SK-N-SH treated with all-trans-retinoic acid at 6 μM for 48 hours (cell line): ENCODE measurements around the gene RNF26.

ENCODE experiments used
- ATAC-seq: fragments of 200-7000 bp; cut with Tn5 transposase; 3 replicates; pipeline ENCODE4 v1.9.1; 2020; ENCODE audit warnings: mild to moderate bottlenecking, moderate library complexity
- BACH2 ChIP-seq: fragments of 250-450 bp; sonication (Bioruptor Pico); IDR thresholded peaks from 2 replicates; pipeline ENCODE4 v1.9.0; 2021; ENCODE audit warnings: mild to moderate bottlenecking, borderline replicate concordance
- CSDC2 ChIP-seq: fragments of 250-450 bp; sonication (Bioruptor Pico); IDR thresholded peaks from 2 replicates; pipeline ENCODE4 v1.5.0; 2020; ENCODE audit warnings: mild to moderate bottlenecking, moderate library complexity
- ESRRG ChIP-seq: fragments of 250-450 bp; sonication (Bioruptor Pico); IDR thresholded peaks from 2 replicates; pipeline ENCODE4 v1.6.1; 2021; ENCODE audit warnings: mild to moderate bottlenecking
- GLIS3 ChIP-seq: fragments of 250-450 bp; sonication (Bioruptor Pico); IDR thresholded peaks from 2 replicates; pipeline ENCODE4 v1.5.0; 2020; ENCODE audit warnings: mild to moderate bottlenecking, moderate library complexity
- ISL1 ChIP-seq: fragments of 250-450 bp; sonication (Bioruptor Pico); IDR thresholded peaks from 2 replicates; pipeline ENCODE4 v2.1.2; 2022; ENCODE audit warnings: mild to moderate bottlenecking, moderate library complexity
- OSR1 ChIP-seq: fragments of 250-450 bp; sonication (Bioruptor Pico); IDR thresholded peaks from 2 replicates; pipeline ENCODE4 v1.8.0; 2022; ENCODE audit warnings: moderate library complexity, mild to moderate bottlenecking, inconsistent platforms
- PPARA ChIP-seq: fragments of 250-450 bp; sonication (Bioruptor Pico); IDR thresholded peaks from 2 replicates; pipeline ENCODE4 v1.5.0; 2020; ENCODE audit warnings: mild to moderate bottlenecking, borderline replicate concordance
- RARB ChIP-seq: fragments of 250-450 bp; sonication (Bioruptor Pico); IDR thresholded peaks from 2 replicates; pipeline ENCODE4 v1.8.0; 2021; ENCODE audit warnings: mild to moderate bottlenecking, moderate library complexity
- SNAI2 ChIP-seq: fragments of 250-450 bp; sonication (Bioruptor Pico); IDR thresholded peaks from 2 replicates; pipeline ENCODE4 v1.5.0; 2020; ENCODE audit warnings: mild to moderate bottlenecking, moderate library complexity
- TOX ChIP-seq: fragments of 250-450 bp; sonication (Bioruptor Pico); IDR thresholded peaks from 2 replicates; pipeline ENCODE4 v1.8.0; 2021; ENCODE audit warnings: mild to moderate bottlenecking, moderate library complexity, borderline replicate concordance
- ZC3H10 ChIP-seq: fragments of 250-450 bp; sonication (Bioruptor Pico); IDR thresholded peaks from 2 replicates; pipeline ENCODE4 v1.5.1; 2021; ENCODE audit warnings: mild to moderate bottlenecking, moderate library complexity
- ZFP3 ChIP-seq: fragments of 250-450 bp; sonication (Bioruptor Pico); IDR thresholded peaks from 2 replicates; pipeline ENCODE4 v1.5.0; 2020; ENCODE audit warnings: mild to moderate bottlenecking, moderate library complexity
- ZFP30 ChIP-seq: fragments of 450-650 bp; formaldehyde crosslinking; IDR thresholded peaks from 2 replicates; pipeline ENCODE4 v1.5.0; 2022; ENCODE audit warnings: mild to moderate bottlenecking, moderate library complexity
- ZNF565 ChIP-seq: fragments of 450-650 bp; formaldehyde crosslinking; conservative IDR thresholded peaks from 2 replicates; pipeline ENCODE4 v1.5.0; 2020; ENCODE audit warnings: low read depth, mild to moderate bottlenecking, moderate library complexity
- ZNF70 ChIP-seq: fragments of 450-650 bp; formaldehyde crosslinking; IDR thresholded peaks from 2 replicates; pipeline ENCODE4 v1.5.0; 2020; ENCODE audit warnings: mild to moderate bottlenecking, moderate library complexity
- ZNF8 ChIP-seq: fragments of 450-650 bp; formaldehyde crosslinking; IDR thresholded peaks from 2 replicates; pipeline ENCODE4 v1.5.0; 2020; ENCODE audit warnings: mild to moderate bottlenecking, moderate library complexity
- TF ChIP-seq, protein P1 (sequence below): fragments of 250-450 bp; sonication (Bioruptor Pico); IDR thresholded peaks from 2 replicates; pipeline ENCODE4 v1.8.0; 2021; ENCODE audit warnings: low read depth, mild to moderate bottlenecking, moderate library complexity, borderline replicate concordance
- TF ChIP-seq, protein P2 (sequence below): fragments of 250-450 bp; sonication (Bioruptor Pico); IDR thresholded peaks from 2 replicates; pipeline ENCODE4 v1.5.0; 2020; ENCODE audit warnings: mild to moderate bottlenecking, moderate library complexity
- TF ChIP-seq, protein P3 (sequence below): fragments of 250-450 bp; sonication (Bioruptor Pico); IDR thresholded peaks from 2 replicates; pipeline ENCODE4 v1.5.1; 2020; ENCODE audit warnings: low read depth, mild to moderate bottlenecking, moderate library complexity
- TF ChIP-seq, protein P4 (sequence below): fragments of 250-450 bp; sonication (Bioruptor Pico); IDR thresholded peaks from 2 replicates; pipeline ENCODE4 v1.5.1; 2021; ENCODE audit warnings: mild to moderate bottlenecking, moderate library complexity
- TF ChIP-seq, protein P5 (sequence below): fragments of 250-450 bp; sonication (Bioruptor Pico); IDR thresholded peaks from 2 replicates; pipeline ENCODE4 v1.8.0; 2020; ENCODE audit warnings: mild to moderate bottlenecking, moderate library complexity, borderline replicate concordance

RNF26 gene

DNA sequence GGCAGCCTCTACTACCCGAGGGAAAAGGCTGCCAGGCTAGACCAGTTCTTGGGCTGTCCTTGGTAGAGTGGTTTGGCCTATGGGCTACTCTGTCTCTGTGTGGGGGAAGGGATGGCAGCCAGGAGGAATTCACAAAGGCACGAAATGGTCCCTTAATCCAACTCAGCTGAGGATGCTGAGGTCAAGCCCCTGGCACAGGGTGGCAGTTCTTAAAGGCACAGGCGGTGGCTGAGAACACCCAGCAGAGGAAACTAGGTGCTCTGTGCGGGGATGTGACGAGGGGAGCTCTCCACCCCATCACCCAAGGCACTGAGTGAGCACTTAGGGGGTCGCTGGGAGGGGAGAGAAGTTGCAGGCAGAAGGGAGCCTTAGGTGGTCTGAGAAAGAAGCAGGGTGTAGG, 12.3 kb downstream of the RNF26 start, which contains the start of gene MFRP:
Gene MFRP, minus strand, starts transcription at position 101 of the 400 bp plus-strand sequence. CDS start 192 bp downstream, outside the sequence.
- no peak for ATAC-seq
- TF ChIP-seq SNAI2 (CRISPR knock-in tag): no peak
- TF ChIP-seq, protein P1, sequence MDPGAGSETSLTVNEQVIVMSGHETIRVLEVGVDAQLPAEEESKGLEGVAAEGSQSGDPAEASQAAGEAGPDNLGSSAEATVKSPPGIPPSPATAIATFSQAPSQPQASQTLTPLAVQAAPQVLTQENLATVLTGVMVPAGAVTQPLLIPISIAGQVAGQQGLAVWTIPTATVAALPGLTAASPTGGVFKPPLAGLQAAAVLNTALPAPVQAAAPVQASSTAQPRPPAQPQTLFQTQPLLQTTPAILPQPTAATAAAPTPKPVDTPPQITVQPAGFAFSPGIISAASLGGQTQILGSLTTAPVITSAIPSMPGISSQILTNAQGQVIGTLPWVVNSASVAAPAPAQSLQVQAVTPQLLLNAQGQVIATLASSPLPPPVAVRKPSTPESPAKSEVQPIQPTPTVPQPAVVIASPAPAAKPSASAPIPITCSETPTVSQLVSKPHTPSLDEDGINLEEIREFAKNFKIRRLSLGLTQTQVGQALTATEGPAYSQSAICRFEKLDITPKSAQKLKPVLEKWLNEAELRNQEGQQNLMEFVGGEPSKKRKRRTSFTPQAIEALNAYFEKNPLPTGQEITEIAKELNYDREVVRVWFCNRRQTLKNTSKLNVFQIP (CRISPR knock-in tag): no peak
- no peak for TF ChIP-seq ZNF8 (CRISPR knock-in tag)
- no peak for TF ChIP-seq ISL1 (CRISPR knock-in tag)
- TF ChIP-seq OSR1: no peak
- no peak for TF ChIP-seq ZFP3 (CRISPR knock-in tag)
- no peak for TF ChIP-seq CSDC2 (CRISPR knock-in tag)
- TF ChIP-seq BACH2: no peak
- TF ChIP-seq, protein P2, sequence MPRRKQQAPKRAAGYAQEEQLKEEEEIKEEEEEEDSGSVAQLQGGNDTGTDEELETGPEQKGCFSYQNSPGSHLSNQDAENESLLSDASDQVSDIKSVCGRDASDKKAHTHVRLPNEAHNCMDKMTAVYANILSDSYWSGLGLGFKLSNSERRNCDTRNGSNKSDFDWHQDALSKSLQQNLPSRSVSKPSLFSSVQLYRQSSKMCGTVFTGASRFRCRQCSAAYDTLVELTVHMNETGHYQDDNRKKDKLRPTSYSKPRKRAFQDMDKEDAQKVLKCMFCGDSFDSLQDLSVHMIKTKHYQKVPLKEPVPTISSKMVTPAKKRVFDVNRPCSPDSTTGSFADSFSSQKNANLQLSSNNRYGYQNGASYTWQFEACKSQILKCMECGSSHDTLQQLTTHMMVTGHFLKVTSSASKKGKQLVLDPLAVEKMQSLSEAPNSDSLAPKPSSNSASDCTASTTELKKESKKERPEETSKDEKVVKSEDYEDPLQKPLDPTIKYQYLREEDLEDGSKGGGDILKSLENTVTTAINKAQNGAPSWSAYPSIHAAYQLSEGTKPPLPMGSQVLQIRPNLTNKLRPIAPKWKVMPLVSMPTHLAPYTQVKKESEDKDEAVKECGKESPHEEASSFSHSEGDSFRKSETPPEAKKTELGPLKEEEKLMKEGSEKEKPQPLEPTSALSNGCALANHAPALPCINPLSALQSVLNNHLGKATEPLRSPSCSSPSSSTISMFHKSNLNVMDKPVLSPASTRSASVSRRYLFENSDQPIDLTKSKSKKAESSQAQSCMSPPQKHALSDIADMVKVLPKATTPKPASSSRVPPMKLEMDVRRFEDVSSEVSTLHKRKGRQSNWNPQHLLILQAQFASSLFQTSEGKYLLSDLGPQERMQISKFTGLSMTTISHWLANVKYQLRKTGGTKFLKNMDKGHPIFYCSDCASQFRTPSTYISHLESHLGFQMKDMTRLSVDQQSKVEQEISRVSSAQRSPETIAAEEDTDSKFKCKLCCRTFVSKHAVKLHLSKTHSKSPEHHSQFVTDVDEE (CRISPR knock-in tag): no peak
- no peak for TF ChIP-seq ZNF70
- TF ChIP-seq, protein P3, sequence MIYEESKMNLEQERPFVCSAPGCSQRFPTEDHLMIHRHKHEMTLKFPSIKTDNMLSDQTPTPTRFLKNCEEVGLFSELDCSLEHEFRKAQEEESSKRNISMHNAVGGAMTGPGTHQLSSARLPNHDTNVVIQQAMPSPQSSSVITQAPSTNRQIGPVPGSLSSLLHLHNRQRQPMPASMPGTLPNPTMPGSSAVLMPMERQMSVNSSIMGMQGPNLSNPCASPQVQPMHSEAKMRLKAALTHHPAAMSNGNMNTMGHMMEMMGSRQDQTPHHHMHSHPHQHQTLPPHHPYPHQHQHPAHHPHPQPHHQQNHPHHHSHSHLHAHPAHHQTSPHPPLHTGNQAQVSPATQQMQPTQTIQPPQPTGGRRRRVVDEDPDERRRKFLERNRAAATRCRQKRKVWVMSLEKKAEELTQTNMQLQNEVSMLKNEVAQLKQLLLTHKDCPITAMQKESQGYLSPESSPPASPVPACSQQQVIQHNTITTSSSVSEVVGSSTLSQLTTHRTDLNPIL (CRISPR knock-in tag): no peak
- TF ChIP-seq, protein P4, sequence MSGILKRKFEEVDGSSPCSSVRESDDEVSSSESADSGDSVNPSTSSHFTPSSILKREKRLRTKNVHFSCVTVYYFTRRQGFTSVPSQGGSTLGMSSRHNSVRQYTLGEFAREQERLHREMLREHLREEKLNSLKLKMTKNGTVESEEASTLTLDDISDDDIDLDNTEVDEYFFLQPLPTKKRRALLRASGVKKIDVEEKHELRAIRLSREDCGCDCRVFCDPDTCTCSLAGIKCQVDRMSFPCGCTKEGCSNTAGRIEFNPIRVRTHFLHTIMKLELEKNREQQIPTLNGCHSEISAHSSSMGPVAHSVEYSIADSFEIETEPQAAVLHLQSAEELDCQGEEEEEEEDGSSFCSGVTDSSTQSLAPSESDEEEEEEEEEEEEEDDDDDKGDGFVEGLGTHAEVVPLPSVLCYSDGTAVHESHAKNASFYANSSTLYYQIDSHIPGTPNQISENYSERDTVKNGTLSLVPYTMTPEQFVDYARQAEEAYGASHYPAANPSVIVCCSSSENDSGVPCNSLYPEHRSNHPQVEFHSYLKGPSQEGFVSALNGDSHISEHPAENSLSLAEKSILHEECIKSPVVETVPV: no peak
- TF ChIP-seq, protein P5, sequence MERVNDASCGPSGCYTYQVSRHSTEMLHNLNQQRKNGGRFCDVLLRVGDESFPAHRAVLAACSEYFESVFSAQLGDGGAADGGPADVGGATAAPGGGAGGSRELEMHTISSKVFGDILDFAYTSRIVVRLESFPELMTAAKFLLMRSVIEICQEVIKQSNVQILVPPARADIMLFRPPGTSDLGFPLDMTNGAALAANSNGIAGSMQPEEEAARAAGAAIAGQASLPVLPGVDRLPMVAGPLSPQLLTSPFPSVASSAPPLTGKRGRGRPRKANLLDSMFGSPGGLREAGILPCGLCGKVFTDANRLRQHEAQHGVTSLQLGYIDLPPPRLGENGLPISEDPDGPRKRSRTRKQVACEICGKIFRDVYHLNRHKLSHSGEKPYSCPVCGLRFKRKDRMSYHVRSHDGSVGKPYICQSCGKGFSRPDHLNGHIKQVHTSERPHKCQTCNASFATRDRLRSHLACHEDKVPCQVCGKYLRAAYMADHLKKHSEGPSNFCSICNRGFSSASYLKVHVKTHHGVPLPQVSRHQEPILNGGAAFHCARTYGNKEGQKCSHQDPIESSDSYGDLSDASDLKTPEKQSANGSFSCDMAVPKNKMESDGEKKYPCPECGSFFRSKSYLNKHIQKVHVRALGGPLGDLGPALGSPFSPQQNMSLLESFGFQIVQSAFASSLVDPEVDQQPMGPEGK (CRISPR knock-in tag): no peak
- no peak for TF ChIP-seq ZC3H10
- no peak for TF ChIP-seq ZNF565 (CRISPR knock-in tag)
- TF ChIP-seq GLIS3 (CRISPR knock-in tag): no peak

DNA sequence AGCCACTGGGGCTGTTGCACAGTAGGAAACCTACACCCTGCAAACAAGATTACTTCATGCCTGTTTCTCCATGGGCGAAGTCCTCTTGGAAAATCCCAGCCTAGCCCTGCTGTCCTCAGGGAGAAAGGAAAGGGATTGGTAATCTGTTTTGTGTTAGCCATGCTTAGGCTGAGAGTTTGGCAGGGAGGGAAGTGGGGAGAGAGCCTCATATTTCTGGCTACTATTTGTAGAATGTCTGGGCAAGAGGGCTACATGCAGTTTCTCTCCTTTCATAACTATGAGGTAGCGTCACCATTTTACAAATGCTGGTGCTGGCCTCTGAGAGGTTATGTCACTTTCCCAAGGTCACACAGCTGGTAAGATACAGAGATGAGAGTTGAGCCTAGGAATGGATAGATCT, 12.9 kb downstream of the RNF26 start:
- peak; percentile 57 for ATAC-seq
- TF ChIP-seq ZC3H10: no peak
- no peak for TF ChIP-seq ISL1 (CRISPR knock-in tag)
- no peak for TF ChIP-seq ESRRG (CRISPR knock-in tag)
- TF ChIP-seq ZFP3 (CRISPR knock-in tag): no peak
- TF ChIP-seq, protein P1 (CRISPR knock-in tag): no peak
- TF ChIP-seq PPARA (CRISPR knock-in tag): no peak
- no peak for TF ChIP-seq ZFP30
- TF ChIP-seq RARB (CRISPR knock-in tag): no peak
- TF ChIP-seq GLIS3 (CRISPR knock-in tag): no peak
- TF ChIP-seq BACH2: no peak
- TF ChIP-seq, protein P3 (CRISPR knock-in tag): no peak
- TF ChIP-seq TOX (CRISPR knock-in tag): no peak
- no peak for TF ChIP-seq CSDC2 (CRISPR knock-in tag)
- TF ChIP-seq ZNF565 (CRISPR knock-in tag): no peak
- TF ChIP-seq, protein P4: no peak
